Heart right ventricle (tissue), 16 donors: ENCODE measurements around the gene NSMCE3. TPM values are rescaled to one million over a fixed set of nuclear protein-coding genes. Genes with fewer than 3 reads are reported as not detected.

Source experiments
- ATAC-seq, 8 donors: fragments of 200-7000 bp; cut with Tn5 transposase; one replicate each; pipeline ENCODE4 v1.9.1; 2020; ENCODE audit warnings: mild to moderate bottlenecking in 8 of 8, moderate library complexity in 8 of 8, moderate number of reproducible peaks in 1 of 8
- DNase-seq, 2 donors: peaks; one replicate each; pipeline ENCODE4 v3.0.0-alpha.2; 2020
- H3K27ac ChIP-seq, 10 donors: fragments of 200-600 bp; sonication (generic) in 2 of 10; one replicate each; pipeline versions ENCODE4 v1.5.0 to v1.8.0; 2020 to 2022; ENCODE audit warnings: mild to moderate bottlenecking in 3 of 10
- H3K27me3 ChIP-seq, 7 donors: fragments of 200-600 bp; one replicate each; pipeline ENCODE4 v1.8.0; 2021 to 2022; ENCODE audit warnings: mild to moderate bottlenecking in 2 of 7
- H3K36me3 ChIP-seq, 9 donors: fragments of 200-600 bp; sonication (generic) in 1 of 9; one replicate each; pipeline versions ENCODE4 v1.5.0 to v1.8.0; 2020 to 2022; ENCODE audit warnings: mild to moderate bottlenecking in 2 of 9
- H3K4me1 ChIP-seq, 9 donors: fragments of 200-600 bp; sonication (generic) in 1 of 9; one replicate each; pipeline versions ENCODE4 v1.5.0 to v1.8.0; 2020 to 2022; ENCODE audit warnings: mild to moderate bottlenecking in 4 of 9
- H3K4me3 ChIP-seq, 10 donors: fragments of 200-600 bp; sonication (generic) in 2 of 10; one replicate each; pipeline versions ENCODE4 v1.5.0 to v1.8.0; 2020 to 2022; ENCODE audit warnings: mild to moderate bottlenecking in 7 of 10, moderate library complexity in 2 of 10
- H3K9me3 ChIP-seq, 11 donors: fragments of 200-600 bp in 10 of 11; sonication (generic) in 2 of 11; one replicate each; pipeline versions ENCODE4 v1.5.0 to v1.8.0; 2013 to 2022; ENCODE audit warnings: mild to moderate bottlenecking in 2 of 11, control low read depth in 1 of 11, moderate library complexity in 1 of 11
- WGBS, 2 donors: extraction: QIAGEN DNeasy Blood & Tissue Kit; methylation state at CpG; one replicate each; pipeline ENCODE4 v1.1.7; 2013; ENCODE audit warnings: inconsistent platforms in 1 of 2; 5-methylcytosine and 5-hydroxymethylcytosine counted together
- intact Hi-C, 10 donors: fragments of 100-400 bp; cut with DNase I; formaldehyde crosslinking; loops; one replicate each; pipeline versions ENCODE4 v1.11.1 to v1.14.2; 2022
- polyA plus RNA-seq, 2 donors: library from polyadenylated mRNA; stranded (reverse); fragments of 200-250 nt; gene quantifications; one replicate each; pipeline ENCODE4 v1.2.3, GENCODE V29; 2013
- total RNA-seq, 10 donors: library from RNA; stranded (reverse); fragmentation: NEBNext Ultra II Directional in 3 of 10; extraction: Animal tissue kit (Norgen Biotek cat#: 25700) in 3 of 10; gene quantifications; one replicate each; pipeline versions ENCODE4 v1.2.1 to v1.2.4, GENCODE V29; 2021 to 2023
- TF ChIP-seq, protein P1 (sequence below), 9 donors: fragments of 200-600 bp; sonication (generic) in 2 of 9; IDR thresholded peaks; one replicate each; pipeline versions ENCODE4 v1.5.0 to v1.8.0; 2021 to 2022; ENCODE audit warnings: antibody characterized with exemption in 9 of 9, mild to moderate bottlenecking in 5 of 9, moderate library complexity in 1 of 9
- donor health status: Arrhythmogenic right ventricular cardiomyopathy.
- donor health status: ischemic (EF 13 %, LVEDD 7.1; RV severe dilation, severe dysfunction).
- donor health status: healthy with polysubstance abuse.
- donor health status: DM: no; HTN: yes; CAD: no.
- donor health status: DM: no; HTN: no; CAD: no.
- donor health status: ischemic (EF 25% LVEDD 6.9; RV normal size, moderate dysfunction).
- donor health status: ischemic (EF 25% LVEDD 5.7; RV mildly dilated, moderate dysfunction).
- donor health status: healthy.
- donor health status: DM: yes; HTN: yes; CAD: no.
- donor health status: Ischemic cardiomyopathy.
- donor health status: ischemic (EF 35%, LVEDD 5.7; RV mildly dilated, moderate dysfunction).
- donor health status: nonischemic (EF 11% LVEDD 7.7; RV severe dilation, severe dysfunction).
- donor health status: DM: yes; HTN: yes; CAD: no.
- donor health status: PGD.
- donor health status: ischemic (EF 29% LVEDD 5.4; RV normal size, mild dysfunction).
- donor health status: nonischemic (EF 23%, LVEDD 6.1; RV moderate dilation, normal function).

NSMCE3 gene
- total and polyA plus RNA-seq, 12 donors: 5.0 to 9.2 (median 6.4) TPM

DNA sequence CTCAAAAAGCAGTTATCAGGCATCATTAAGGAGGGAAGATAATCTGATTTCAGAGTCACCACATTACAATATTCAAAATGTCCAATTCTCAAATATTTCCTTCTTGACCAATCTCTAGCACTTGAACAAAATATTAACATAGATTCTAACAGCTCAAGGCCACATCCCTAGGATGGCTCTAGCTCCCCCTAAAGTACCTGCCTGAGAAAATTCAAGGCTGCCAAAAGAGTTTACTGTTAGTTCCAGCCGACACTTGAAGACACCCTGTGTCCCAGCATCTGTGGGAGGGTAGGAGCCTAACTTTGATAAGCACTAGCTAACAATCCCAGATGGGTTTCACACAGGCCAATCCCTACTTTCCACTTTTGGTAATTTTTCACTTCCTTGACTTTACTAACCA is 10.4 kb downstream of the NSMCE3 start:
- no peak overlapping the region for H3K27ac ChIP-seq
- 0 to 52% methylated on average over 1 of the region's 1 CpG for WGBS, 2 donors
- TF ChIP-seq, protein P1, sequence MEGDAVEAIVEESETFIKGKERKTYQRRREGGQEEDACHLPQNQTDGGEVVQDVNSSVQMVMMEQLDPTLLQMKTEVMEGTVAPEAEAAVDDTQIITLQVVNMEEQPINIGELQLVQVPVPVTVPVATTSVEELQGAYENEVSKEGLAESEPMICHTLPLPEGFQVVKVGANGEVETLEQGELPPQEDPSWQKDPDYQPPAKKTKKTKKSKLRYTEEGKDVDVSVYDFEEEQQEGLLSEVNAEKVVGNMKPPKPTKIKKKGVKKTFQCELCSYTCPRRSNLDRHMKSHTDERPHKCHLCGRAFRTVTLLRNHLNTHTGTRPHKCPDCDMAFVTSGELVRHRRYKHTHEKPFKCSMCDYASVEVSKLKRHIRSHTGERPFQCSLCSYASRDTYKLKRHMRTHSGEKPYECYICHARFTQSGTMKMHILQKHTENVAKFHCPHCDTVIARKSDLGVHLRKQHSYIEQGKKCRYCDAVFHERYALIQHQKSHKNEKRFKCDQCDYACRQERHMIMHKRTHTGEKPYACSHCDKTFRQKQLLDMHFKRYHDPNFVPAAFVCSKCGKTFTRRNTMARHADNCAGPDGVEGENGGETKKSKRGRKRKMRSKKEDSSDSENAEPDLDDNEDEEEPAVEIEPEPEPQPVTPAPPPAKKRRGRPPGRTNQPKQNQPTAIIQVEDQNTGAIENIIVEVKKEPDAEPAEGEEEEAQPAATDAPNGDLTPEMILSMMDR (IDR thresholded peaks at IDR 0.05): no peak
- H3K4me3 ChIP-seq: no peak overlapping the region
- intact Hi-C loops: no loop called here
- no peaks in the 10 kb centered on the region for H3K9me3 ChIP-seq
- ATAC-seq (no peak), DNase-seq (no peak)
- H3K27me3 ChIP-seq: no peaks in the 10 kb centered on the region
- H3K36me3 ChIP-seq: no peaks in the 10 kb centered on the region
- H3K4me1 ChIP-seq: no peaks in the 10 kb centered on the region

DNA sequence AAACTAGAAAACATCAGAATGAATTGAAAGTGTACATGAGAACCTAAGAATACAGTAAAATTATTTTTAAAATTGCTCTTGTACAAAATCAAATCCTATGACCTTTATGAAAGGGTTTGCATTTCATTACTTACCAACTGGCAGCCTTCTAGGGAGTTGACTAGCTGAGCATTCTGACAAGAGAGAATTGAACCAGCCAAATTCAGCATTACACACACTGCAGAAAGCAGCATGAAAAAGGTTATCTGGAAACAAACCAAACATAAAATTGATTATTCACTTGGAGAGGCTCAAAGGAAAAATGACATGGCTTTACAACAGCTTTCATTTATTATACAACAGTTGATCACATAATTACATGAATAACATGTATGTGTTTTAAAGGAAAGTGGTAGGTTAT is 17.4 kb downstream of the NSMCE3 start:
- Histone ChIP-seq H3K9me3 (peaks cover 0 to 14% (median 0%) of the 10 kb centered on the region in 11 donors), H3K27ac (no peak overlapping the region), H3K36me3 (no peaks in the 10 kb centered on the region), H3K27me3 (no peaks in the 10 kb centered on the region), H3K4me3 (no peak overlapping the region), H3K4me1 (no peaks in the 10 kb centered on the region)
- no peak for ATAC-seq
- no peak for DNase-seq
- intact Hi-C loops: no loop called here
- TF ChIP-seq, protein P1 (IDR thresholded peaks at IDR 0.05): no peak

DNA sequence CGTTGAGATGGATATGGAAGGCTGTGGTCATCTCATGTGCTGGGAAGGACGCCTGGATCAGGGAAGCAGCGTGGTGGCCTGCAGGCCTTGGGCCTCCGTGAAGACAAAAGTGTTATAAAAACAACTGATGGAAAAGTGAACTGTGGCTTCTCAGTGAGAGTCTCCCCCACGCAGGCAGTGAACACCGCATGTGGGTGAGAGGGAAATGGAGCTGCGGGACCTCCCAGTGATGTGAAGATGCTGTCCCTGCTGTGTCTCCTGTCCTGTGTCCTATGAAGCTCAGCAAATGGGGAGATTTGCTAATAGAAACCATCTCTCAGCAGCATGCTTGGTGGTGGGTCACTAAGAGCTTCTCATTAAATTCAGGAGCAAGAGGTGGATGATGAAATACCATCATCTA is 25.1 kb downstream of the NSMCE3 start:
- WGBS, 2 donors: 50 to 51% methylated on average over 7 of the region's 7 CpGs
- TF ChIP-seq, protein P1 (IDR thresholded peaks at IDR 0.05): no peak
- no peak overlapping the region for H3K4me3 ChIP-seq
- peaks cover 0 to 21% (median 3%) of the 10 kb centered on the region in 7 donors for H3K27me3 ChIP-seq
- intact Hi-C loops: no loop called here
- peaks cover 0 to 12% (median 0%) of the 10 kb centered on the region in 11 donors for H3K9me3 ChIP-seq
- no peaks in the 10 kb centered on the region for H3K36me3 ChIP-seq
- no peak for DNase-seq
- no peak for ATAC-seq
- H3K4me1 ChIP-seq: no peaks in the 10 kb centered on the region
- H3K27ac ChIP-seq: no peak overlapping the region

DNA sequence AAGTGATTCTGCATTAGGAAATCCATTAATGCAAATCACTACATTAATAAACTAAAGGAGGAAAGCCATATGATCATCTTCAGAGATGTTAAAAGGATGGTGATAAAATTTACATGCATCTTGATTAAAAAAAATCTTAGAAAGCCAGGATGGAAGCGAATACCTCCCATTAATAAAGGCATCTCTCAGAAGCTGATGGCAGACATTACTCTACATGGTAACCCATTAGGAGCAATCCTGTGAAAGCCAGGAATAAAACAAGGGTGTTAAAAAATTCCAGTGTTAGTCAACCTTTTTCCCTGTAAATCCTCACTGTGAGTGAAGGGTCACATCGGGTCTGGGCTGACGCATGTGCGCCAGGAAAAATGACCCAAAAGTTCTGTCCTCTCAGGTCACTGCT is 25.5 kb downstream of the NSMCE3 start:
- intact Hi-C loops: no loop called here
- no peaks in the 10 kb centered on the region for H3K36me3 ChIP-seq
- peaks cover 0 to 21% (median 3%) of the 10 kb centered on the region in 7 donors for H3K27me3 ChIP-seq
- no peak overlapping the region for H3K27ac ChIP-seq
- ATAC-seq: no peak
- H3K4me3 ChIP-seq: no peak overlapping the region
- peaks cover 0 to 8% (median 0%) of the 10 kb centered on the region in 11 donors for H3K9me3 ChIP-seq
- no peak for DNase-seq
- TF ChIP-seq, protein P1 (IDR thresholded peaks at IDR 0.05): no peak
- WGBS, 2 donors: 81 to 85% methylated on average over 4 of the region's 4 CpGs
- no peaks in the 10 kb centered on the region for H3K4me1 ChIP-seq
